NCI-H146 (cell line): ENCODE data around the gene NRROS.
"Not testable (repeated sequence)": the region's sequence is repeated elsewhere in the genome, so short reads cannot be mapped to it uniquely, and the experiment has no call there.

Source experiments
- DNase-seq: peaks from one replicate; lab custom pipeline; 2025; lab: John Stamatoyannopoulos, UW

The NRROS gene

DNA sequence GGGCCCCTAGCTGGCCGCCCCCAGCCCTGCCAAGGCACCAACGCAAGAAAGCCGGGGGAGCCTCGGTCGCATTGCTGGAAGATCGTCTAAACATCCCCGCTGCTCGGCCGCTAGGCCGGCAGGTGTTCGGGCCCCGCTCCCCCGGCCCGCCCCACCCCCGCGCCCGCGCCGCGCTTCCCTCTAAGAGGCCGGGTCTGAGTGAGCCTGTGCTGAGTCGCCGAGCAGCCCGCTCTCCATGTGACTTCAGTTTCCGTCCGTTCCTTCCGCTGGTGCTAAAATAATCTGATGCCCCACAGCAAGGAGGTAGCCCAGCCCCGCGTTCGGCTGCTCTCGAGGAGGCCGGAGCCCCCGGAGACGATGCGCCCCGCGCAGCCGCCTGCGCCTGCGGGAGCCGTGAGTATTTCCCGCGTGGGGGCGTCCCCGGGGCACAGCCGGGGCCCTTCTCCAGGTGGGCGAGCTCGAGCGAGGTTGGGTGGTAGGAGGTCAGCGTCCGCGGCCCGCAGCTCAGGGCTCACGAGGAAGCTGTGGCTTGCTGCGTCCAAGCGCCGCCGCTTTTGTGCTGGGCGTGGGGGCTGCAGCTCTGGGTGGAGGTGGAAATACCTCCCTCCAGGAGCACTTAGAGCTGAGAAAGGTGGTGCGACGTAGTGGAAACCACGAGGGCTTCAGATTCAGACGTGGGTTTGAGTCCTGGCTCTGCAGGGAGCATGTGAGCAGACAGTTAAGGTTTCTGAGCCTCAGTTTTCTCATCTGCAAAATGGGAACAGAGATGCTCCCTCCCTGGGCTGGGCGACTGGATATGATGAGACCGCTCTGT is at the start of gene NRROS:
TSS of gene NRROS (plus strand) at position 212 of the 814 bp plus-strand sequence. CDS start 14,846 bp downstream, outside the sequence.
- DNase-seq: peak; percentile 73

GRCh38 chr3:196590279-196590678 is 49.2 kb upstream of the NRROS start:
- no peak for DNase-seq

DNA sequence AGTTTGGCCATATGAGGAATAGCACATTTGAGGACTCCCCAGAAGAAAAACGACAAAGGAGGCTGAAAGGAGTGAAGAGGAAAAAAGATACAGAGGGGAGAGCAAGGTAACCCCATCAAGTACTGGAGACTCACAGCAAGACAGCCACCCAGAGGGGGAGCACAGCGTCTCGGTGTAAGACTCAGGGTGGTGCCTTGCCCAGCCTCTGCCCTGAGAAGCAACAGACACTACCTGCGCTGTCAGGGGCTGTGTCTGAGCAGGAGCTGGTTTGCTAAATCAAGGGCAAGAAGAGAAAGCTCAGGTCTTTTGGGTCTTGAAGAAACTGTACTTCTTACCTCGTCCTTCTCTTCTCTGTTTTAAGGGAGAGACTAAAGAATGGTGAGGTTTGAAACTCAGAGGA is 43.1 kb upstream of the NRROS start:
- DNase-seq: peak; percentile 14

DNA sequence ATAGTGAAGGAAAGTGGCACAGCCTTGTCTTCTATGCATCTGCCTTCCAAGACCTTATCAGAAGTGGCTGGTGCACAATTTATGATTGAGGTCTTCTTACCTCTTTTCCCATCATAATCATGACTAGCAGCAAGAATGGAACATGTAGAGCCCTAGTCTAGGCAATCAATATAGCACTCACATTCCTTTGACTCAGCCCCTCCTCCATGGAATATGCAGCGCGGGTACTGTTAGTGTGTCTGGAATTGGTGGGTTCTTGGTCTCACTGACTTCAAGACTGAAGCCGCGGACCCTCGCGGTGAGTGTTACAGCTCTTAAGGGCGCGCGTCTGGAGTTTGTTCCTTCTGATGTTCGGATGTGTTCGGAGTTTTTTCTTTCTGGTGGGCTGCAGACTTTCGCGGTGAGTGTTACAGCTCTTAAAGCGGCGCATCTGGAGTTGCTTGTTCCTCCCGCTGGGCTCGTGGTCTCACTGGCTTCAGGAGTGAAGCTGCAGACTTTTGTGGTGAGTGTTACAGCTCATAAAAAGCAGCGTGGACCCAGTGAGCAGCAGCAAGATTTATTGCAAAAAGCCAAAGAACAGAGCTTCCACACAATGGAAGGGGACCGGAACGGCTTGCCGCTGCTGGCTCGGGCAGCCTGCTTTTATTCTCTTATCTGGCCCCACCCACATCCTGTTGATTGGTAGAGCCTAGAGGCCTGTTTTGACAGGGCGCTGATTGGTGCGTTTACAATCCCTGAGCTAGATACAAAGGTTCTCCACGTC is 41.3 kb upstream of the NRROS start:
- DNase-seq: not testable (repeated sequence)

GRCh38 chr3:196599734-196600128 is 39.8 kb upstream of the NRROS start:
- no peak for DNase-seq

- no peak for DNase-seq
Measured at GRCh38 chr3:196600359-196600758, 39.1 kb upstream of the NRROS start.

DNA sequence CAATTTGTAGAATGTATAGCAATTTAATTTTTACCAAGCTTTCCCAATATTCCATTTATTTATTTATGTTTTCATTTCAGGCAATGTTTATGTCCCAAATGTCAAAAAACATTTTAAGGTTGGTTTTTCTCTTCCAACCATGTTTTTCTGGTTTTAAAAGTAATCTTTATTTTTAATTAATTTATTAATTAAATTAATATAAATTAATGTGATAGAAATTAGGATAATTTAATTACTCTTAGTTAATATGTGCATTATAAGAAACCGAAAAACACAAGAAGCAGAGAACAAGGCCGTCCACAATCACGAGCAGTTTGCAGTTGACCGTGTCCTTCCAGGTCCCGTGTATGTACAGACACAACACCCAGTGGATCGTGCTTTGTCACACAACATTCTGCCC is 36.8 kb upstream of the NRROS start:
- DNase-seq: no peak

- no peak for DNase-seq
Measured at GRCh38 chr3:196603683-196604082, 35.8 kb upstream of the NRROS start.

- peak; percentile 59 for DNase-seq
Measured at GRCh38 chr3:196604548-196604947, 34.9 kb upstream of the NRROS start.

GRCh38 chr3:196608693-196609092 is 30.8 kb upstream of the NRROS start:
- no peak for DNase-seq

- DNase-seq: peak; percentile 79
Measured at GRCh38 chr3:196609343-196609775, 30.1 kb upstream of the NRROS start.

GRCh38 chr3:196609805-196610515 is 29.5 kb upstream of the NRROS start:
- no peak for DNase-seq

GRCh38 chr3:196611761-196612483 is 27.6 kb upstream of the NRROS start:
- no peak for DNase-seq

- not testable (repeated sequence) for DNase-seq
Measured at GRCh38 chr3:196615234-196615633, 24.3 kb upstream of the NRROS start.

- no peak for DNase-seq
Measured at GRCh38 chr3:196617256-196617655, 22.2 kb upstream of the NRROS start.

DNA sequence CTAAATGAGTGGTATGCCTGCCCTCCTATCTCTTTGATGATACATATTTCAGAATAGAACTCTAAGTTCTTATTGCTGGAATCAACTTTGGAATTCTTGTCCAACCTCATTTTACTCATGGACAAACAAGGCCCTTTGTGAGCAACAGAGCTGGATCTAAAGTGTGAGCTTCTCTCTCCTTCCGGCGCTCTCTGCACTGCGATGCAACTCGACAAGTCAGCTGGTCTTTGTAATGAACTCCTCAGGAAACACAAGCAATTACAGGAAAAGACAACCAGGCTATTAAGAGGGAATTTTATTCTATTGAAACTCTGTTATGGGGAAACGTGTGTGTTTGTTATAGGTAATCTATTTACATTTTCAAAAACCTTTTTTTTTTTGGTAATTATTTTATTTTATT is 20.3 kb upstream of the NRROS start:
- peak; percentile 11 for DNase-seq

DNA sequence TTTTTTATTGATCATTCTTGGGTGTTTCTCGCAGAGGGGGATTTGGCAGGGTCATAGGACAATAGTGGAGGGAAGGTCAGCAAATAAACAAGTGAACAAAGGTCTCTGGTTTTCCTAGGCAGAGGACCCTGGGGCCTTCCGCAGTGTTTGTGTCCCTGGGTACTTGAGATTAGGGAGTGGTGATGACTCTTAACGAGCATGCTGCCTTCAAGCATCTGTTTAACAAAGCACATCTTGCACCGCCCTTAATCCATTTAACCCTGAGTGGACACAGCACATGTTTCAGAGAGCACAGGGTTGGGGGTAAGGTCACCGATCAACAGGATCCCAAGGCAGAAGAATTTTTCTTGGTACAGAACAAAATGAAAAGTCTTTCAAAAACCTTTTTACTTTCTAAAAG is 19.9 kb upstream of the NRROS start:
- DNase-seq: not testable (repeated sequence)

DNA sequence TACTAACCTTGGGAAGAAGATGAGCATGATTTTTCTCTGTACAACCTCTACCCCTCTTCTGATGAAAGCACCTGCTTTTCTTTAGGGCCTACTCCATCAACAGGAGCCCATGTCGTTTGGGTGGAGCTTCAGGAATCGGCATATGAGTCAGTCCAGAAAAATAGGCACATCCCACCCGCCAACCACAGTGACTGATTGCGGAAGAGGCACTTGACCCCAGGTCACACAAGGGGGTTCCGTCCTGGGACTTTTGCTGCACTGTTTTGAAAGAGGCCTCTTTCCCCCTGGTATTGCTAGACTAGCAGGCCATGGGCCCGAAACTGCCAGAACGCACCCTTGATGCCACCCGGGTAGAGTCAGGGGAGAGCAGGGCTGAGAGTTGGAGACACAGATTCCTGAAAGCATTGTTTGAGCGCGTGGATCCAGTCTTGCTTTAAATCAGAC is 19.3 kb upstream of the NRROS start:
- DNase-seq: no peak

DNA sequence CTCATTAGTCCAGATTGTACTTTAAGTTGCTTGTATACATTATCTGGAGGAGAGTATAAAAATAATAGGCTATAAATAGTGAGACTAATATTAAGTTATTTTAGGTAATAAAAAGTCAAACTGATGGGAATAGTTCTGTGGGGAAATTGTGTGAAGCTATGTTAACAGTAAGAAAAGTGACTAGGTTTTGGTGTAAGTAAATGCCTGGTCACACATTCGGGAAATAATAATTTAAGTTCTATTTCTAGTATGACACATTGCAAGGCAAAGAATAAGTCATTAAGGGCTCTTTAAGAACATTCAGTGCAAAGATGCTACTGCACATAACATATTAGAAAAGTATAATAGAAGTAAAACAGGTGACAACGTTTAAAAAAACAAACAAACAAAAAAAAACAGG is 18.8 kb upstream of the NRROS start:
- no peak for DNase-seq

DNA sequence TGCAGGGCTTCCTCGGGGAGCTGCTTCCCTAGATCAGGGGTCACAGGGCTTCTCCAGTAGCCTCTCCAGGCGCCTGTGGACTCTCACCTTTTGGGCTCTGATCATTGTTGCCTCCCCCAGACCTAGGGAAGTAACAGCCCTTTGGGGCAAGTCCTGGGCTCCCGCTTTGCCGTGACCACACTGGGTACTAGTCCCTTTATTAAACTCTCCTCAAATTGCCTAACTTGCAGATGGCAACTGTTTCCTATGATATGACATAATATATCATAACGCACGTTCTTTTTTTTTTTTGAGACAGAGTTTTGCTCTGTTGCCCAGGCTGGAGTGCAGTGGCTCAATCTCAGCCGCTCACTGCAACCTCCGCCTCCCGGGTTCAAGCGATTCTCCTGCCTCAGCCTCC is 17.9 kb upstream of the NRROS start:
- no peak for DNase-seq

DNA sequence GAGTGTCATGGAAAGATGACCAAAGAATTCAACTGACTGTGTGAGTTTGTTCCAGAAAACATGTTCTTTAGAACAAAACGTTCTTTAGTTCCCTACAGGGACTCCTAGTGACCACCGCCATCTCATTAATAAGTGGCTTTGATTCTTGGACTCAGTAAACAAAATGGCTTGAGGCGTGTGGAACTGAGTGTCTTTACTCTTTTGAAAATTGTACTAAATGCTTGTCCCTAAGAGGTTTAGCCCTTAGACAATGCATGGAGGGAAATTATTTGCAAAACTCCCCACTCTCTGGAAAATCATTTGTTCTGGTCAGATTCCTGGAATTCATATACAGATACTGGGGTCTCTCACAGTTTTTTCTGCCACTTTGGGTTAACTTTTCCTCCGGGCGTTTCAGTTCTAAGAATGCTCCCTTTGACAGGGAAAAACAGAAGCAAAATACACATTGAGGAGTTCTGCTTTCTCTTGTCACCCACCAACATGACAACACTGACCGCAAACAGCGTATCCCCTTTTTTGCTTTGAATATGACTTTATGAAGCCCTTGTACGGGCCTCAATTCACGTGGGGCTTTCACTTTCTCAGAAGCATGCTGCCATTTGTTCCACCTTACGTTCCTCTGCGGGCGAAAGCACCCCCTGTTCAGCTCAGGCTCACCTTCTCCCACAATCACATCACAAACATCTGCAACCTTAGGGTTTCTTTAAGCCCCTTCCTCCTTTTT is 15.3 kb upstream of the NRROS start:
- no peak for DNase-seq
